ENCODE results near the gene MYMK. TPM values are rescaled to one million over a fixed set of nuclear protein-coding genes. Genes with fewer than 3 reads are reported as not detected.

MYMK gene
- total and polyA plus RNA-seq, 2 of the 8 experiments (the other 6 are each of a cell fraction or from before 2014, with no cell fraction given), result not detected

GRCh38 chr9:133474215-133474614 is 50.5 kb downstream of the MYMK start:
- peaks cover 4% of the 10 kb centered on the region; the same call in 1 of the 2 replicates for H3K23me2 ChIP-seq (ENCODE audit: low read depth, low read length)
- no peaks in the 10 kb centered on the region for H3K9me3 ChIP-seq (ENCODE audit: insufficient read depth in 2 of 2, low read depth in 1 of 2, low read length in 1 of 2)
- H3K14ac ChIP-seq (ENCODE audit: insufficient read length), result no peak overlapping the region
- no peak overlapping the region for H3K4me2 ChIP-seq (ENCODE audit: insufficient read depth in 1 of 2, low read depth in 2 of 2, low read length in 2 of 2)
- POLR2A ChIA-PET (ENCODE audit: partially characterized antibody), result interaction anchor here (1.4 to 1.5 kb wide), 2 partner anchors 16 to 125 kb away, joined by 4 to 8 read pairs; no protein-coding TSS in a partner anchor
- no peak overlapping the region for H4K5ac ChIP-seq (ENCODE audit: insufficient read length, low read depth, low read length)
- no peak overlapping the region for H3K4me3 ChIP-seq (ENCODE audit: extremely low read depth in 1 of 4, insufficient read depth in 2 of 4, low read depth in 3 of 4, low read length in 4 of 4)
- H3K4me1 ChIP-seq (replicated peaks in 1 of 4; ENCODE audit: control insufficient read depth in 3 of 4, insufficient read depth in 4 of 4, low read length in 3 of 4), result peaks cover 0 to 7% (median 3%) of the 10 kb centered on the region in 4 experiments; a peak in 5 of 7 replicates
- peaks cover 0 to 6% of the 10 kb centered on the region in 2 experiments; a peak in 1 of 4 replicates for H3K79me2 ChIP-seq (ENCODE audit: control insufficient read depth in 1 of 2, insufficient read depth in 2 of 2, low read length in 2 of 2)
- no peak overlapping the region for H2BK5ac ChIP-seq (ENCODE audit: low read depth, low read length)
- no peak overlapping the region for H2BK12ac ChIP-seq (ENCODE audit: low read depth, low read length)
- H3K4ac ChIP-seq (replicated peaks; ENCODE audit: insufficient read length, low read depth, low read length), result no peak overlapping the region
- H2AK5ac ChIP-seq (ENCODE audit: low read depth, low read length), result no peak overlapping the region
- FAIRE-seq, result no peak
- H3K23ac ChIP-seq (ENCODE audit: insufficient read length), result no peak overlapping the region
- no peak overlapping the region for H2BK15ac ChIP-seq (ENCODE audit: low read length)
- H3K9ac ChIP-seq (replicated peaks in 1 of 4; ENCODE audit: extremely low read depth in 1 of 4, low read depth in 3 of 4, low read length in 3 of 4), result no peak overlapping the region
- peaks cover 0 to 26% (median 6%) of the 10 kb centered on the region in 4 experiments; a peak in 5 of 8 replicates for H3K36me3 ChIP-seq (ENCODE audit: control insufficient read depth in 2 of 4, insufficient read depth in 4 of 4, low read length in 3 of 4)
- WGBS, 2 experiments (ENCODE audit: extremely low coverage in 1 of 2, insufficient coverage in 1 of 2, insufficient read length in 1 of 2, insufficient replicate concordance in 2 of 2, low coverage in 1 of 2, low lambda C conversion rate in 2 of 2, missing lambda C conversion rate in 1 of 2), result 68% methylated on average over 5 of the region's 5 CpGs; no CpG with 5 or more reads in 1 of the 2 experiments
- H4K8ac ChIP-seq (ENCODE audit: extremely low read depth, insufficient read depth, low read length), result no peak overlapping the region
- no peak overlapping the region for H3K18ac ChIP-seq (ENCODE audit: extremely low read depth, low read length)
- peaks cover 2% of the 10 kb centered on the region for H3K79me1 ChIP-seq (ENCODE audit: low read depth, low read length)
- H2BK20ac ChIP-seq (ENCODE audit: low read length), result no peak overlapping the region
- no peak overlapping the region for H4K91ac ChIP-seq (replicated peaks; ENCODE audit: insufficient read length, low read length)
- CTCF ChIA-PET (ENCODE audit: partially characterized antibody), result interaction anchor here (0.9 to 1.8 kb wide), 7 partner anchors 10 to 288 kb away, joined by 3 to 8 read pairs (median 3); no protein-coding TSS in a partner anchor
- no peak for DNase-seq (ENCODE audit: low read depth in 1 of 2, low spot score in 2 of 2)
- H2AFZ ChIP-seq (ENCODE audit: low read length), result no peak overlapping the region
- no peak overlapping the region for H3K27ac ChIP-seq (ENCODE audit: low read depth, low read length)
- H3K27me3 ChIP-seq (replicated peaks in 1 of 4; ENCODE audit: control insufficient read depth in 3 of 4, extremely low read depth in 1 of 4, insufficient read depth in 3 of 4, low read length in 3 of 4), result no peaks in the 10 kb centered on the region
- peaks cover 4 to 32% of the 10 kb centered on the region in 2 experiments for H4K20me1 ChIP-seq (replicated peaks in 1 of 2; ENCODE audit: control insufficient read depth in 1 of 2, insufficient read depth in 2 of 2, low read length in 2 of 2)
- no peak overlapping the region for H2BK120ac ChIP-seq (replicated peaks; ENCODE audit: low read depth, low read length)
- TF ChIP-seq ATF3 (IDR thresholded peaks at IDR 0.05; ENCODE audit: insufficient read depth, low read depth, low read length), result no peak
- no peak for TF ChIP-seq POLR2AphosphoS5 (IDR thresholded peaks at IDR 0.05; ENCODE audit: low read depth, low read length)
- no peak for TF ChIP-seq RFX5 (IDR thresholded peaks at IDR 0.05; ENCODE audit: borderline replicate concordance, low read depth, low read length)
- no peak for TF ChIP-seq SIX5 (IDR thresholded peaks at IDR 0.05; ENCODE audit: low read depth, low read length)
- no peak for TF ChIP-seq CTCF (IDR thresholded peaks at IDR 0.05; ENCODE audit: control extremely low read depth in 1 of 3, insufficient read depth in 1 of 3, low read depth in 1 of 3, low read length in 3 of 3)
- no peak for TF ChIP-seq HDAC6 (IDR thresholded peaks at IDR 0.05; ENCODE audit: low read depth, low read length)
- TF ChIP-seq CBX8 (IDR thresholded peaks at IDR 0.05; ENCODE audit: borderline replicate concordance, low read depth, low read length), result no peak
- no peak overlapping the region for H3K56ac ChIP-seq (replicated peaks; ENCODE audit: insufficient read length, low read depth, low read length)
